SK-N-SH treated with all-trans-retinoic acid at 6 μM for 48 hours (cell line): ENCODE measurements around the gene COX4I2.

ENCODE experiments used
- ATAC-seq: fragments of 200-7000 bp; cut with Tn5 transposase; 3 replicates; pipeline ENCODE4 v1.9.1; 2020; ENCODE audit warnings: mild to moderate bottlenecking, moderate library complexity
- BACH2 ChIP-seq: fragments of 250-450 bp; sonication (Bioruptor Pico); IDR thresholded peaks from 2 replicates; pipeline ENCODE4 v1.9.0; 2021; ENCODE audit warnings: mild to moderate bottlenecking, borderline replicate concordance
- CREB5 ChIP-seq: fragments of 250-450 bp; sonication (Bioruptor Pico); IDR thresholded peaks from 2 replicates; pipeline ENCODE4 v1.5.1; 2020; ENCODE audit warnings: low read depth, mild to moderate bottlenecking, moderate library complexity
- CSDC2 ChIP-seq: fragments of 250-450 bp; sonication (Bioruptor Pico); IDR thresholded peaks from 2 replicates; pipeline ENCODE4 v1.5.0; 2020; ENCODE audit warnings: mild to moderate bottlenecking, moderate library complexity
- ESRRG ChIP-seq: fragments of 250-450 bp; sonication (Bioruptor Pico); IDR thresholded peaks from 2 replicates; pipeline ENCODE4 v1.6.1; 2021; ENCODE audit warnings: mild to moderate bottlenecking
- GLIS3 ChIP-seq: fragments of 250-450 bp; sonication (Bioruptor Pico); IDR thresholded peaks from 2 replicates; pipeline ENCODE4 v1.5.0; 2020; ENCODE audit warnings: mild to moderate bottlenecking, moderate library complexity
- ISL1 ChIP-seq: fragments of 250-450 bp; sonication (Bioruptor Pico); IDR thresholded peaks from 2 replicates; pipeline ENCODE4 v2.1.2; 2022; ENCODE audit warnings: mild to moderate bottlenecking, moderate library complexity
- OSR1 ChIP-seq: fragments of 250-450 bp; sonication (Bioruptor Pico); IDR thresholded peaks from 2 replicates; pipeline ENCODE4 v1.8.0; 2022; ENCODE audit warnings: moderate library complexity, mild to moderate bottlenecking, inconsistent platforms
- POU6F1 ChIP-seq: fragments of 250-450 bp; sonication (Bioruptor Pico); IDR thresholded peaks from 2 replicates; pipeline ENCODE4 v1.8.0; 2021; ENCODE audit warnings: low read depth, mild to moderate bottlenecking, moderate library complexity, borderline replicate concordance
- PPARA ChIP-seq: fragments of 250-450 bp; sonication (Bioruptor Pico); IDR thresholded peaks from 2 replicates; pipeline ENCODE4 v1.5.0; 2020; ENCODE audit warnings: mild to moderate bottlenecking, borderline replicate concordance
- RARB ChIP-seq: fragments of 250-450 bp; sonication (Bioruptor Pico); IDR thresholded peaks from 2 replicates; pipeline ENCODE4 v1.8.0; 2021; ENCODE audit warnings: mild to moderate bottlenecking, moderate library complexity
- SNAI2 ChIP-seq: fragments of 250-450 bp; sonication (Bioruptor Pico); IDR thresholded peaks from 2 replicates; pipeline ENCODE4 v1.5.0; 2020; ENCODE audit warnings: mild to moderate bottlenecking, moderate library complexity
- TOX ChIP-seq: fragments of 250-450 bp; sonication (Bioruptor Pico); IDR thresholded peaks from 2 replicates; pipeline ENCODE4 v1.8.0; 2021; ENCODE audit warnings: mild to moderate bottlenecking, moderate library complexity, borderline replicate concordance
- TSHZ2 ChIP-seq: fragments of 250-450 bp; sonication (Bioruptor Pico); IDR thresholded peaks from 2 replicates; pipeline ENCODE4 v1.5.0; 2020; ENCODE audit warnings: mild to moderate bottlenecking, moderate library complexity
- ZFP3 ChIP-seq: fragments of 250-450 bp; sonication (Bioruptor Pico); IDR thresholded peaks from 2 replicates; pipeline ENCODE4 v1.5.0; 2020; ENCODE audit warnings: mild to moderate bottlenecking, moderate library complexity
- ZFP30 ChIP-seq: fragments of 450-650 bp; formaldehyde crosslinking; IDR thresholded peaks from 2 replicates; pipeline ENCODE4 v1.5.0; 2022; ENCODE audit warnings: mild to moderate bottlenecking, moderate library complexity
- ZNF565 ChIP-seq: fragments of 450-650 bp; formaldehyde crosslinking; conservative IDR thresholded peaks from 2 replicates; pipeline ENCODE4 v1.5.0; 2020; ENCODE audit warnings: low read depth, mild to moderate bottlenecking, moderate library complexity
- ZNF70 ChIP-seq: fragments of 450-650 bp; formaldehyde crosslinking; IDR thresholded peaks from 2 replicates; pipeline ENCODE4 v1.5.0; 2020; ENCODE audit warnings: mild to moderate bottlenecking, moderate library complexity
- ZNF8 ChIP-seq: fragments of 450-650 bp; formaldehyde crosslinking; IDR thresholded peaks from 2 replicates; pipeline ENCODE4 v1.5.0; 2020; ENCODE audit warnings: mild to moderate bottlenecking, moderate library complexity
- TF ChIP-seq, protein P1 (sequence below): fragments of 250-450 bp; sonication (Bioruptor Pico); IDR thresholded peaks from 2 replicates; pipeline ENCODE4 v1.5.1; 2021; ENCODE audit warnings: mild to moderate bottlenecking, moderate library complexity
- TF ChIP-seq, protein P2 (sequence below): fragments of 250-450 bp; sonication (Bioruptor Pico); IDR thresholded peaks from 2 replicates; pipeline ENCODE4 v1.8.0; 2020; ENCODE audit warnings: mild to moderate bottlenecking, moderate library complexity, borderline replicate concordance

The COX4I2 gene

DNA sequence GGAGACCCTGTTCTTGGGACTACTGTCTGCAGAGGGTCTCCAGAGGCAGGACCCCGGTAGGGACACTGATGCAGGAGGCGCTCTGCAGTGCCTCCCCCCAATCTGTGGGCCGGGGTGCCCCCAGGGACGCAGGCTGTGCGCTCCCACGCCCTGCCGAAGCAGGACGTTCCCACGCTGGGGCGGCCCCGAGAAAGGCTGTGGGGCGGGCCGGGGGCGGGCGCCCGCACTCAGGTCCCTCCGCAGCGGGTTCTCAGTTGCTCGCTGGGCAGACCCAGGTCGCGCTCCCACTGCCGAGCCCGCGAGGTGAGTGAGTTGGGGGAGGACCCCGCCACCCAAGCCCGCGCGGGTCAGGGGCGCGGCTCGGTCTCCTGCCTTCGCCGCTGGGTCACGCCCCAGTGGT, at the start of gene COX4I2:
TSS of gene COX4I2 (plus strand) at position 253 of the 400 bp plus-strand sequence. CDS start 1,106 bp downstream, outside the sequence.
- TF ChIP-seq CREB5 (CRISPR knock-in tag): no peak
- no peak for TF ChIP-seq TOX (CRISPR knock-in tag)
- no peak for TF ChIP-seq CSDC2
- TF ChIP-seq ESRRG: no peak
- no peak for TF ChIP-seq ZFP30 (CRISPR knock-in tag)
- TF ChIP-seq PPARA (CRISPR knock-in tag): no peak
- no peak for TF ChIP-seq ZNF565 (CRISPR knock-in tag)
- TF ChIP-seq GLIS3 (CRISPR knock-in tag): no peak
- no peak for TF ChIP-seq BACH2 (CRISPR knock-in tag)
- TF ChIP-seq ISL1 (CRISPR knock-in tag): no peak
- TF ChIP-seq RARB (CRISPR knock-in tag): no peak
- TF ChIP-seq, all 23 proteins: peak for 0
- ATAC-seq: no peak

DNA sequence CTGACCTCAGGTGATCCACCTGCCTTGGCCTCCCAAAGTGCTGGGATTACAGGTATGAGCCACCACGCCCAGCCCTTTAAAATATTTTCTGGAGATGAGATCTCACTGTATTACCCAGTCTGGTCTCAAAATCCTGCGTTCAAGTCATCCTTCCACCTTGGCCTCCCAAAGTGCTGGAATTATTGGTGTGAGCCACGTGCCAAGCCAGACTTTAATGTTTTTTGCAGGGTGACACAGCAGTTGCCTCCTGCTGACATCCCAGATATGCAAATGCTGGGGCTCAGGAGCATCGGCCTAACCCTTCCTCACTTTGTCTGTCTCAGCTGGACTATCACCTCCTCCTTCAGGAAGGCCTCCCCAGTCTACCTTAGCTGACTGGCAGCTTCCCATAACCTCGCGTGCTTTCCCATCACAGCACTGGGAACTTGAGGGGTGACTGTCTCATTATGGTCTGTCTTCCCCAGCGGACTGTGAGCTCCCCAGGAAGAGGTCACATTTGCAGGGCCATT, 46.9 kb upstream of the COX4I2 start:
- TF ChIP-seq ZNF70 (CRISPR knock-in tag): no peak
- TF ChIP-seq CSDC2: no peak
- no peak for TF ChIP-seq ZNF565 (CRISPR knock-in tag)
- TF ChIP-seq ISL1 (CRISPR knock-in tag): no peak
- TF ChIP-seq ZNF8: no peak
- TF ChIP-seq CREB5 (CRISPR knock-in tag): no peak
- TF ChIP-seq, protein P1, sequence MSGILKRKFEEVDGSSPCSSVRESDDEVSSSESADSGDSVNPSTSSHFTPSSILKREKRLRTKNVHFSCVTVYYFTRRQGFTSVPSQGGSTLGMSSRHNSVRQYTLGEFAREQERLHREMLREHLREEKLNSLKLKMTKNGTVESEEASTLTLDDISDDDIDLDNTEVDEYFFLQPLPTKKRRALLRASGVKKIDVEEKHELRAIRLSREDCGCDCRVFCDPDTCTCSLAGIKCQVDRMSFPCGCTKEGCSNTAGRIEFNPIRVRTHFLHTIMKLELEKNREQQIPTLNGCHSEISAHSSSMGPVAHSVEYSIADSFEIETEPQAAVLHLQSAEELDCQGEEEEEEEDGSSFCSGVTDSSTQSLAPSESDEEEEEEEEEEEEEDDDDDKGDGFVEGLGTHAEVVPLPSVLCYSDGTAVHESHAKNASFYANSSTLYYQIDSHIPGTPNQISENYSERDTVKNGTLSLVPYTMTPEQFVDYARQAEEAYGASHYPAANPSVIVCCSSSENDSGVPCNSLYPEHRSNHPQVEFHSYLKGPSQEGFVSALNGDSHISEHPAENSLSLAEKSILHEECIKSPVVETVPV: no peak
- no peak for TF ChIP-seq SNAI2 (CRISPR knock-in tag)
- no peak for TF ChIP-seq POU6F1 (CRISPR knock-in tag)
- TF ChIP-seq TSHZ2 (CRISPR knock-in tag): no peak
- ATAC-seq: no peak

DNA sequence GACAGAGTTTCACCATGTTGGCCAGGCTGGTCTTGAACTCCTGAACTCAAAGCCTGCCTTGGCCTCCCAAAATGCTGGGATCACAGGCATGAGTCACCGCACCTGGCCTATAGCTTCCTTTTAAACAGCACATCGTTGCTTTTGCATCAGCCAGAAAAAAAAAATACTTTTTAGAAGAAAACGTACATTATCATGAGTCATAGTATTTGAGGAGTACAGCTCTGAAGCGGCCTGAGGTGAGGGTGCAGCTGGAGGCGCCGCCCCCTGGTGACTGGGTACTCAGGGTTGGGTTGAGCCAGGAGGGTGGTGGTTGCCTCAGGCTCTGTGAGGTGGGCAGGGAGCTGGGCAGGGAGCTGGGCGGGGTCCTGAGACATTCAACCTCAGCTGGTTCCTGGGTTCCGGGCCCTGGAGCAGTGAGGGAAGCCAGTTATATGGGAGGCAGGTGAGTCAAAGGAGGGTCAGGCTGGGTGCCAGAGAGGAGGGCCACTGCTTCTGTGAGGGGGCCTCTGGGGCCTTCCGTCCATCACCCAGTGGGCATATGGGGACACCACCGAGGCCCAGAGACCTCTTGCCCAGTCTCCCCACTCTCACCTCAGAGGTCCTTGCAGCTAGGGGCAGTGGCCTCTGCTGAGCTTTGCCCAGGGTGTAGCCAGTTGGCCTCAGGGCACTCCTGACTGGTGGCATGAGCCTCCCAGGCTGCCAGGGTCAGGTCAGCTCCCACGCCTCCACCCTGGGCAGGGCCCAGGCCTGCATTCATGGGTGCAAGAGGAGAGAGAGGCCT, 44.3 kb upstream of the COX4I2 start:
- peak; percentile 77 for ATAC-seq
- TF ChIP-seq ZFP3 (CRISPR knock-in tag) (no peak), SNAI2 (CRISPR knock-in tag) (no peak), OSR1 (CRISPR knock-in tag) (no peak), ZNF565 (CRISPR knock-in tag) (no peak), TSHZ2 (CRISPR knock-in tag) (no peak), ZFP30 (CRISPR knock-in tag) (no peak)
- TF ChIP-seq, protein P2, sequence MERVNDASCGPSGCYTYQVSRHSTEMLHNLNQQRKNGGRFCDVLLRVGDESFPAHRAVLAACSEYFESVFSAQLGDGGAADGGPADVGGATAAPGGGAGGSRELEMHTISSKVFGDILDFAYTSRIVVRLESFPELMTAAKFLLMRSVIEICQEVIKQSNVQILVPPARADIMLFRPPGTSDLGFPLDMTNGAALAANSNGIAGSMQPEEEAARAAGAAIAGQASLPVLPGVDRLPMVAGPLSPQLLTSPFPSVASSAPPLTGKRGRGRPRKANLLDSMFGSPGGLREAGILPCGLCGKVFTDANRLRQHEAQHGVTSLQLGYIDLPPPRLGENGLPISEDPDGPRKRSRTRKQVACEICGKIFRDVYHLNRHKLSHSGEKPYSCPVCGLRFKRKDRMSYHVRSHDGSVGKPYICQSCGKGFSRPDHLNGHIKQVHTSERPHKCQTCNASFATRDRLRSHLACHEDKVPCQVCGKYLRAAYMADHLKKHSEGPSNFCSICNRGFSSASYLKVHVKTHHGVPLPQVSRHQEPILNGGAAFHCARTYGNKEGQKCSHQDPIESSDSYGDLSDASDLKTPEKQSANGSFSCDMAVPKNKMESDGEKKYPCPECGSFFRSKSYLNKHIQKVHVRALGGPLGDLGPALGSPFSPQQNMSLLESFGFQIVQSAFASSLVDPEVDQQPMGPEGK (CRISPR knock-in tag): no peak
- TF ChIP-seq, protein P1: no peak
